ENCODE results near the gene KDM1B. TPM values are rescaled to one million over a fixed set of nuclear protein-coding genes. Genes with fewer than 3 reads are reported as not detected.

KDM1B gene
- total RNA-seq, 2 donors from 2014 or later: 11.0 to 31.8 TPM

- TF ChIP-seq POLR2A (IDR thresholded peaks at IDR 0.05) (no peak), CTCF (IDR thresholded peaks at IDR 0.05) (no peak), POLR2AphosphoS5 (IDR thresholded peaks at IDR 0.05) (no peak)
- Histone ChIP-seq H3K27ac (no peak overlapping the region), H3K27me3 (replicated peaks; ENCODE audit: insufficient read depth) (no peaks in the 10 kb centered on the region), H3K4me3 (no peak overlapping the region), H3K4me1 (replicated peaks) (no peaks in the 10 kb centered on the region), H3K36me3 (no peaks in the 10 kb centered on the region), H3K9me3 (no peaks in the 10 kb centered on the region)
- intact Hi-C loops (cut with DNase I): no loop called here
- no peak for DNase-seq (ENCODE audit: low spot score)
- WGBS: 87% methylated on average over 4 of the region's 4 CpGs
Measured at GRCh38 chr6:18270216-18270615, 115.0 kb downstream of the KDM1B start.

Small RNA genes within 50 kb of the gene (small RNA-seq; reads per million reads assigned to genes)
- 0 reads per million in 2 donors for gene RF00019

Other genes starting within 250 kb of the KDM1B start
- 10 to 100 TPM; 36.8 to 57.5 TPM for gene KIF13A, start 167.8 kb upstream of the KDM1B start, total RNA-seq
- 1 to 10 TPM; 2.7 to 4.8 TPM for gene NHLRC1, start 32.7 kb upstream of the KDM1B start, total RNA-seq
- 10 to 100 TPM; 19.4 to 21.4 TPM for gene TPMT, start 345 bp upstream of the KDM1B start, total RNA-seq
- gene DEK, start 109.1 kb downstream of the KDM1B start, total RNA-seq: 100 to 1,000 TPM in 1 of 2 donors, 10 to 100 TPM in 1; 74.1 to 133 TPM
- gene RNF144B, start 231.9 kb downstream of the KDM1B start, total RNA-seq: 10 to 100 TPM; 25.3 to 50.8 TPM

Data from prostate gland (tissue), 2 donors.